ENCODE measurements around the gene KPNA3.

KPNA3 gene

GRCh38 chr13:49669735-49670309 lies 122.7 kb downstream of the KPNA3 start:
- DNase-seq: peak; percentile 71

GRCh38 chr13:49667773-49668172 lies 124.7 kb downstream of the KPNA3 start:
- no peak for DNase-seq

DNA sequence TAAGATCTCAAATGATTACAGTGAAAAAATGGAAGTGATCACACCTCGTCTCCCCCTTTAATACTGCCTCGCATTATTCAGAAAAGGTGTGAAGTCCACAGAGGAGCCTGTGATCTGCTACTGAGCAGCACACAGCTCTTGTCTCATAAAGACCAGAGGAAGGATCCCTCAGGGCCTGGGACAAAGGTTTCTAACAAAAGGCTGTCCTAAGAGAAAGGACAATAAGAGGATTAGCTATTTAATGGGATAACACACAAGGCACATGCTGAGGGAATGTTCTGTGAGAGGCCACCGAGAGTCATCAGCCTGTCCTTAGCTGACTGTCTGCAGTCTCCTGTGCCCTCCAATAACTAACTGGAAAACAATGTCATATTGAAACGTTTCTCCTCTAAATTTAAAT lies 127.9 kb downstream of the KPNA3 start:
- DNase-seq: no peak

DNA sequence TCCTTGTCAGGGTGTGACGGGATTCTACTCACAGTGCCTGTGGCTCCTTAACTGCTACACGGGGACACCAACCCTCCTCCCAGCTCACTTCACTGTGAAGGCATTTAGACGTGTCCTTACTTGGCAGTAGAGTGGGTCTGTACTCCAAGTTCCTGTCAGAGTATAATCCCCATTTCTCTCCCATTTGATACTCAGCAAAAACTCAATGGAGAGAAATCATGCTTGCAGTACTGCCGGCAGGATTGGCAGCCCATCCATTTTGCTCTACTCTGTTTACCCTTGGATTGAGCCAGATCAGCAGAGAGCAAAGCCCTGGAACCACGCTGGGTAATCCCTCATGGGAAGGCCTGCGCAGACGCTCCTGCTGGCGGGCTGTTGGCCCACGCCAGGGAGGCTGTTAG lies 135.2 kb downstream of the KPNA3 start:
- DNase-seq: no peak

DNA sequence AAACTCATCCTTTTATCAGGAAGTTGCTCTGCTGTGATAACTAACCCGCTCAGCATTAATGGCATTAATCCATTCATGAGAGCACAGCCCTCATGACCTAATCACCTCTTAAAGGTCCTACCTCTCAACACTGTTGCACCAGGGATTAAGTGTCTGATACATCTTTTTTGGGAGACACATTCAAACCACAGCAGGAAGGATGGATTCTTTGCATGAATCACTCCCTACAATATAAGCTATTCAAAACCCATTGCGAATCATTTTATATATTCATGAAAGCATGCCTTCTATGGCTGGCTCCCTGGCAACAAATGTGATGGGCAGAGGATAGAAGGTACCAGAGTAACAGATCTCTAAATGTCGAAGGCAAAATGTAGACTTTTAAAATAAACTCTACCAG lies 136.6 kb downstream of the KPNA3 start:
- DNase-seq: no peak

DNA sequence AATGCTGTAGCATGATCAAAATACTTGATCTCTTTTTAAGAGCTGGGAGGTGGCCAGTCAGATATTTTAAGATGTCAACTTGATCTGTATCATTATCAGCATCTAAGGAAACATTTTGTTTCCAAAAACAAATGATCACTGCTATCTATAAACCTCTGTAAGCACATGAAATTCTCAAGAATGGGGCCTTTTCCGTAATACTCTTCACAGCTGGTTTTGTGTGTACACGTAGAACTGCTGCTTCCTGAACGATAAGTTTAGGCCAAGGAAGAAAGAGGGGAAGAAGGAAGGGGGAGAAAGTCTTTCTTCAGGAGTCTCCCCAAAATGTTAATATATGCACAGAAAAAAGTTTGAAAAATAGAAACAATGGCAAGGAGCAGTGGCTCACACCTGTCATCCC lies 138.5 kb downstream of the KPNA3 start:
- no peak for DNase-seq

DNA sequence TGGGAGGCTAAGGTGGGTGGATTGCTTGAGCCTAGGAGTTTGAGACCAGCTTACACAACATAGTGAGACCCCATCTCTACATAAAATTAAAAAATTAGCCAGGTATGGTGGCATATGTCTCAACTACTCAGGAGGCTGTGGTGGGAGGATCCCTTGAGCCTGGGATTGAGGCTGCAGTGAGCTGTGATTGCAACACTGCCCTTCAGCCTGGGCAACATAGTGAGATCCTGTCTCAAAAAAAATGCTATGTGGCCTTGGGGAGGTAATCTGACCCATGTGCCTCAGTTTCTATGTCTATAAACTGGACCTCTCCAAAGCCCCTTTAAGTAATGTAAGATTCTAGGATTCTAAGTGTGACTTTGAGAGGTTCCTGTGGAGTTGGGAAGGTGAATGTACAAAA lies 139.0 kb downstream of the KPNA3 start:
- DNase-seq: no peak

DNA sequence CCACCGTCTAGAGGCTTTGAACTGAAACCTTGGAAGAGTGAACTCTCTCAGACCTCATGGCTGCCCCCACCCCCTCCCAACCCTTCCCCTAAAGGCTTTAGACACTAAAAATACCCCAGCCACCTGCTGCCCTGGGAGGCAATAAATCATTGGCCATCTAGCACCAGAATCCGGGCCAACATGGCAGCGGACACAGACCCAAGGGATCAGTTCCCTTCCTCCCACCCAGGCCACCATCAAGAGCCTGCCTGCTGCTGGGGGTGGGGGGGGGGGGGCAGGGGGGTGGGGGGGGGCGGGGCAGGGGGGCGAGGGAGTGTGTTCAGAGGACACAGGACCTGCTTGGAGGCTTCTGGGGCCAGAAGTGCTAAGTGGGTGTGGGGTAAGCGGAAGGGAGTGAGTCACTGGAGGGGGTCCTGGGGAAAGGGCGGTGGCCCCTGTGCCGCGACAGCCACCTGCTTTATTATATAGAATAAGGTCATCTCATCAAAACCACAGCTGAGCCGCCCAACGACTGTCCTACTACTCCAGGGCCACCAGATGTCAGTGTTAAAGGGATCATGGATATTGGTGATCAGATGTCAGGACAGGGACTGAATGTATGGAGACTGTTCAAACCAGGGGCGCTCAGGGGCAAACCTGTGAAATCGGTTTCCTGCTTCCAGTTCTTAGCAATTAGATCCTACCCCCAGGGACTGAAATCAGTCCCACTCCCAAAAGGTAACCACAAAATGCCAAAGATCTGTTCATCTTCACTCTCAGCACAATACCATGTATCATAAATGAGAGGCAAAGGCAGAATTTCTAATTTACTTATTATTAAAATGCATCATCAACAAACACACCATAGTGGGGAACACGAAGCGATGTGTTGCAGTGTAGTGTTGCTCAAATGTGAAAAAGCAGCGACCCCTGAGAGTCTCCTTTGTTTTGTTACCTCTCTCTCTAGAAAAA lies 139.9 kb downstream of the KPNA3 start:
- peak; percentile 54 for DNase-seq

- DNase-seq: no peak
Measured at GRCh38 chr13:49651570-49652354, 140.7 kb downstream of the KPNA3 start.

GRCh38 chr13:49649963-49650312 lies 142.5 kb downstream of the KPNA3 start:
- no peak for DNase-seq

Data from right hindlimb (tissue), 1 donor.